ENCODE measurements around the gene TSPO. TPM values are rescaled to one million over a fixed set of nuclear protein-coding genes. Genes with fewer than 3 reads are reported as not detected.
A peak's percentile ranks its signal among the peaks of the same experiment; 100 is the strongest.
"Not testable (repeated sequence)": the region's sequence is repeated elsewhere in the genome, so short reads cannot be mapped to it uniquely, and the experiment has no call there.

Gene TSPO
- 129 and 222 TPM in 2 replicates for total RNA-seq (ENCODE audit: low replicate concordance)

- peak within 1 kb of the TSS; percentile 80 for H3K4me3 ChIP-seq (ENCODE audit: low read depth, low read length)
- DNase-seq (ENCODE audit: low read depth), result peak; percentile 29
- TF ChIP-seq CTCF (IDR thresholded peaks at IDR 0.05; ENCODE audit: insufficient read depth, low read length), result no peak
Measured at GRCh38 chr22:43151251-43152002, at the start of gene TSPO. Gene TSPO, plus strand, starts transcription at chr22:43151559. Its CDS starts 7,680 bp downstream, at chr22:43159239.

GRCh38 chr22:43104056-43104625, 47.2 kb upstream of the TSPO start:
- H3K4me3 ChIP-seq (ENCODE audit: low read depth, low read length); DNase-seq (ENCODE audit: low read depth): not testable (repeated sequence)

DNA sequence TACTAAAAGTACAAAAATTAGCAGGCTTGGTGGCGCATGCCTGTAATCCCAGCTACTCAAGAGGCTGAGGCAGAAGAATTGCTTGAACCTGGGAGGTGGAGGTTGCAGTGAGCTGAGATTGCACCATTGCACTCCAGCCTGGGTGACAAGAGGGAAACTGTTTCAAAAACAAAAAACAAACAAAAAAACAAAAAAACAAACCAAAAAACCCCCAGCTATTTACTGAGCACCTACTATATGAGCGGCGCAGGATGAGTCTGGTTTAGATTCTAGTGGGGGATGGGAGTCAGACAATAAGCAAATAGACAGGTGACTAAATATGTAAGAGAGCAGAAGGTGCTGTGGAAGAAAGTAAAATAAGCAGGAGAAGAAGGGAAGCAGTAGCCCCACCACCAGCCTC, 46.4 kb upstream of the TSPO start:
- not testable (repeated sequence) for H3K4me3 ChIP-seq (ENCODE audit: low read depth, low read length); DNase-seq (ENCODE audit: low read depth)

DNA sequence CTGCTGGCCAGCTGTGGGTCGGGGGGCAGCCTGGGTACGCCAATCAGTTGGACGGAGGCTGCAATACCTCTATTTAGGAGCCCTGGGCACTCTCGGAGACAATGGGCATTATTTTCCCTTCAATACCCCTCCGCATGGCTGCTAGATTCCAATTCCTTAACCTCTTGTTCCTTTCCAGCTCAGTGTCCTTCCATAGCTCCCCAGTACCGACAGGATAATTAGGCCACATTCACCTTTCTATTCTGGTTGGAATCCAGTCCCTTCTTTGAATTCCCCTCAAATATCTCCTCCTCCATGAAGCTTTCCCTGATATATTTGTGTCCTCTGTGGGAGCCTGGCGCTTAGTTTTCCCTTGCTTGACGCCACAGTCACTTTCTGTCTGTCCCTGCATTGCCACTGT, 45.1 kb upstream of the TSPO start:
- no peak overlapping the region for H3K4me3 ChIP-seq (ENCODE audit: low read depth, low read length)
- no peak for DNase-seq (ENCODE audit: low read depth)
- TF ChIP-seq CTCF (IDR thresholded peaks at IDR 0.05; ENCODE audit: insufficient read depth, low read length), result no peak

DNA sequence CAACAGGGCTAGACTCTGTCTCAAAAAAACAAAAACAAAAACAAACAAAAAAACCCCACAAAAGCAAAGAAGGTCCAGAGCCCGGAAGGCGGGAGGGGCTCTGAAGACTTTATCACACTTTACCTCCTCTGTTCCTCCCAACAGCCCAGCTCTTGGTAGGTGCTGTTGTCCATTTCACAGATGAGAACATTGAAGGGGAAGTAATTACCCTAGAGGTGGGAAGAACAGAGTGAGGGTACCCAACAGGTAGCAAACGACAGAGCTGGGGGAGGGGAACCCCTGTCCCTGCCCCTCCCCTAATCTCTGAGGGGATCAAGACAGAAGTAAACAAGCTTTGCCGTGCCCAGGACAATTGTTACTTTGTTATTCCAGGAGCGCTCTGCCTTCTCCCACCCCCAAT, 41.8 kb upstream of the TSPO start:
- no peak for TF ChIP-seq CTCF (IDR thresholded peaks at IDR 0.05; ENCODE audit: insufficient read depth, low read length)

GRCh38 chr22:43109921-43110443, 41.4 kb upstream of the TSPO start:
- TF ChIP-seq CTCF (IDR thresholded peaks at IDR 0.05; ENCODE audit: insufficient read depth, low read length), result no peak
- peak overlapping the region; percentile 51 for H3K4me3 ChIP-seq (ENCODE audit: low read depth, low read length)
- no peak for DNase-seq (ENCODE audit: low read depth)

More for the DNA sequence above, 41.8 kb upstream of the TSPO start:
- no peak for DNase-seq (ENCODE audit: low read depth)
- no peak overlapping the region for H3K4me3 ChIP-seq (ENCODE audit: low read depth, low read length)

- TF ChIP-seq CTCF (IDR thresholded peaks at IDR 0.05; ENCODE audit: insufficient read depth, low read length), result peak; percentile 27
- peak within 1 kb of the TSS; percentile 51 for H3K4me3 ChIP-seq (ENCODE audit: low read depth, low read length)
- peak; percentile 19 for DNase-seq (ENCODE audit: low read depth)
Measured at GRCh38 chr22:43110444-43110926, 40.9 kb upstream of the TSPO start, which contains the start of gene BIK. Gene BIK, plus strand, starts transcription at chr22:43110750. Its CDS starts 13,273 bp downstream, at chr22:43124023.

All from fibroblast of the aortic adventitia (primary cell).